C4-2B (cell line): ENCODE measurements around the gene THOC5.

Experiments used
- CTCF ChIP-seq: fragments of 450-650 bp; conservative IDR thresholded peaks from 2 replicates; pipeline ENCODE4 v1.5.1; 2017; ENCODE audit warnings: mild to moderate bottlenecking
- ZFX ChIP-seq: fragments of 450-650 bp; IDR thresholded peaks from 2 replicates; pipeline ENCODE4 v1.6.1; 2017

- TF ChIP-seq CTCF (no peak), ZFX (no peak)
Observed at GRCh38 chr22:29463629-29464028, 89.9 kb downstream of the THOC5 start.
